ENCODE measurements around the gene DAB2. TPM values are rescaled to one million over a fixed set of nuclear protein-coding genes. Genes with fewer than 3 reads are reported as not detected.

Gene DAB2
- total RNA-seq, 1 experiment from 2014 or later, result 5.5 TPM

DNA sequence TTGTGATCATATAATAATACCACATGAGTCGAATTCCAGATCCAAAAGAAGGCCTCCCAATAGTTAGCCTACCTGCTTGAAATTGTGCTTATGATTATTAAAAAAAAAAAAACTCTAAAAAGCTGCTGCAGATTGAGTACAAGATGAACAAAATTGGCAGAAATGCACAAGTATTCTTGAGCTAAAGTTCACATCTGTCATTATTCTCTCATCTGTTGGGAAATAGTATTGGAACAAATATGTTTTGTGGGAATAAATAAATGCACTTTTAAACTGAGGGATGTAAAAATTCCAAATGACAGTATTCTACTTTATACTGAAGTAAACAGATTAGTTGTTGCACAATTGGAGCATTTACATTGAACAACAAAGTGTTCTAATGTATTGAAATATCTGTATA lies 15.7 kb downstream of the DAB2 start:
- POLR2A ChIA-PET, result no interaction called here
- Histone ChIP-seq H4K20me1 (ENCODE audit: insufficient read depth) (no peaks in the 10 kb centered on the region), H3K9me2 (ENCODE audit: insufficient read depth) (no peaks in the 10 kb centered on the region), H3K27me3 (ENCODE audit: insufficient read depth, low read length) (no peaks in the 10 kb centered on the region), H3K4me2 (ENCODE audit: low read length) (no peak overlapping the region), H3K4me1 (ENCODE audit: control insufficient read depth in 1 of 2, insufficient read depth in 2 of 2, low read length in 2 of 2) (peaks cover 8 to 10% of the 10 kb centered on the region in 2 experiments), H3K9me3 (ENCODE audit: control insufficient read depth in 1 of 2, insufficient read depth in 1 of 2, low read depth in 1 of 2, low read length in 2 of 2) (no peaks in the 10 kb centered on the region), H2AFZ (ENCODE audit: low read depth, low read length, poor library complexity, severe bottlenecking) (no peak overlapping the region), H3K4me3 (replicated peaks in 1 of 2; ENCODE audit: low read depth in 1 of 2, low read length in 2 of 2) (no peak overlapping the region), H3K79me2 (ENCODE audit: insufficient read depth, low read length) (no peaks in the 10 kb centered on the region), H3K9ac (ENCODE audit: low read length) (no peak overlapping the region), H3K36me3 (ENCODE audit: control insufficient read depth in 1 of 2, insufficient read depth in 2 of 2, low read length in 2 of 2) (no peaks in the 10 kb centered on the region), H3K27ac (ENCODE audit: low read depth, low read length) (no peak overlapping the region)
- CTCF ChIA-PET, result no interaction called here
- intact Hi-C loops (cut with micrococcal nuclease), result no loop called here
- RAD21 ChIA-PET (ENCODE audit: low non-redundant PET in 1 of 2, low total read pairs in 2 of 2, uncharacterized antibody in 2 of 2, unreplicated experiment in 2 of 2), result no interaction called here
- DNase-seq (ENCODE audit: low read depth, low spot score), result no peak
- no peak for ATAC-seq
- no peak for TF ChIP-seq FOSL1 (IDR thresholded peaks at IDR 0.05; ENCODE audit: low read depth)
- TF ChIP-seq, protein P1, sequence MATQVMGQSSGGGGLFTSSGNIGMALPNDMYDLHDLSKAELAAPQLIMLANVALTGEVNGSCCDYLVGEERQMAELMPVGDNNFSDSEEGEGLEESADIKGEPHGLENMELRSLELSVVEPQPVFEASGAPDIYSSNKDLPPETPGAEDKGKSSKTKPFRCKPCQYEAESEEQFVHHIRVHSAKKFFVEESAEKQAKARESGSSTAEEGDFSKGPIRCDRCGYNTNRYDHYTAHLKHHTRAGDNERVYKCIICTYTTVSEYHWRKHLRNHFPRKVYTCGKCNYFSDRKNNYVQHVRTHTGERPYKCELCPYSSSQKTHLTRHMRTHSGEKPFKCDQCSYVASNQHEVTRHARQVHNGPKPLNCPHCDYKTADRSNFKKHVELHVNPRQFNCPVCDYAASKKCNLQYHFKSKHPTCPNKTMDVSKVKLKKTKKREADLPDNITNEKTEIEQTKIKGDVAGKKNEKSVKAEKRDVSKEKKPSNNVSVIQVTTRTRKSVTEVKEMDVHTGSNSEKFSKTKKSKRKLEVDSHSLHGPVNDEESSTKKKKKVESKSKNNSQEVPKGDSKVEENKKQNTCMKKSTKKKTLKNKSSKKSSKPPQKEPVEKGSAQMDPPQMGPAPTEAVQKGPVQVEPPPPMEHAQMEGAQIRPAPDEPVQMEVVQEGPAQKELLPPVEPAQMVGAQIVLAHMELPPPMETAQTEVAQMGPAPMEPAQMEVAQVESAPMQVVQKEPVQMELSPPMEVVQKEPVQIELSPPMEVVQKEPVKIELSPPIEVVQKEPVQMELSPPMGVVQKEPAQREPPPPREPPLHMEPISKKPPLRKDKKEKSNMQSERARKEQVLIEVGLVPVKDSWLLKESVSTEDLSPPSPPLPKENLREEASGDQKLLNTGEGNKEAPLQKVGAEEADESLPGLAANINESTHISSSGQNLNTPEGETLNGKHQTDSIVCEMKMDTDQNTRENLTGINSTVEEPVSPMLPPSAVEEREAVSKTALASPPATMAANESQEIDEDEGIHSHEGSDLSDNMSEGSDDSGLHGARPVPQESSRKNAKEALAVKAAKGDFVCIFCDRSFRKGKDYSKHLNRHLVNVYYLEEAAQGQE (IDR thresholded peaks at IDR 0.05; ENCODE audit: low read depth), result no peak
- TF ChIP-seq, protein P2, sequence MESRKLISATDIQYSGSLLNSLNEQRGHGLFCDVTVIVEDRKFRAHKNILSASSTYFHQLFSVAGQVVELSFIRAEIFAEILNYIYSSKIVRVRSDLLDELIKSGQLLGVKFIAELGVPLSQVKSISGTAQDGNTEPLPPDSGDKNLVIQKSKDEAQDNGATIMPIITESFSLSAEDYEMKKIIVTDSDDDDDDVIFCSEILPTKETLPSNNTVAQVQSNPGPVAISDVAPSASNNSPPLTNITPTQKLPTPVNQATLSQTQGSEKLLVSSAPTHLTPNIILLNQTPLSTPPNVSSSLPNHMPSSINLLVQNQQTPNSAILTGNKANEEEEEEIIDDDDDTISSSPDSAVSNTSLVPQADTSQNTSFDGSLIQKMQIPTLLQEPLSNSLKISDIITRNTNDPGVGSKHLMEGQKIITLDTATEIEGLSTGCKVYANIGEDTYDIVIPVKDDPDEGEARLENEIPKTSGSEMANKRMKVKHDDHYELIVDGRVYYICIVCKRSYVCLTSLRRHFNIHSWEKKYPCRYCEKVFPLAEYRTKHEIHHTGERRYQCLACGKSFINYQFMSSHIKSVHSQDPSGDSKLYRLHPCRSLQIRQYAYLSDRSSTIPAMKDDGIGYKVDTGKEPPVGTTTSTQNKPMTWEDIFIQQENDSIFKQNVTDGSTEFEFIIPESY (IDR thresholded peaks at IDR 0.05; ENCODE audit: extremely low read depth, insufficient replicate concordance, low read length), result no peak
- no peak for TF ChIP-seq SIN3A (IDR thresholded peaks at IDR 0.05; ENCODE audit: low read depth)
- TF ChIP-seq TCF7L2 (IDR thresholded peaks at IDR 0.05; ENCODE audit: borderline replicate concordance, extremely low read depth, insufficient read depth, insufficient read length), result no peak
- TF ChIP-seq, protein P3, sequence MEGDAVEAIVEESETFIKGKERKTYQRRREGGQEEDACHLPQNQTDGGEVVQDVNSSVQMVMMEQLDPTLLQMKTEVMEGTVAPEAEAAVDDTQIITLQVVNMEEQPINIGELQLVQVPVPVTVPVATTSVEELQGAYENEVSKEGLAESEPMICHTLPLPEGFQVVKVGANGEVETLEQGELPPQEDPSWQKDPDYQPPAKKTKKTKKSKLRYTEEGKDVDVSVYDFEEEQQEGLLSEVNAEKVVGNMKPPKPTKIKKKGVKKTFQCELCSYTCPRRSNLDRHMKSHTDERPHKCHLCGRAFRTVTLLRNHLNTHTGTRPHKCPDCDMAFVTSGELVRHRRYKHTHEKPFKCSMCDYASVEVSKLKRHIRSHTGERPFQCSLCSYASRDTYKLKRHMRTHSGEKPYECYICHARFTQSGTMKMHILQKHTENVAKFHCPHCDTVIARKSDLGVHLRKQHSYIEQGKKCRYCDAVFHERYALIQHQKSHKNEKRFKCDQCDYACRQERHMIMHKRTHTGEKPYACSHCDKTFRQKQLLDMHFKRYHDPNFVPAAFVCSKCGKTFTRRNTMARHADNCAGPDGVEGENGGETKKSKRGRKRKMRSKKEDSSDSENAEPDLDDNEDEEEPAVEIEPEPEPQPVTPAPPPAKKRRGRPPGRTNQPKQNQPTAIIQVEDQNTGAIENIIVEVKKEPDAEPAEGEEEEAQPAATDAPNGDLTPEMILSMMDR (IDR thresholded peaks at IDR 0.05 in 2 of 3, conservative IDR thresholded peaks at IDR 0.05 in 1 of 3; ENCODE audit: borderline replicate concordance in 1 of 3, insufficient read depth in 1 of 3, low read depth in 2 of 3, low read length in 2 of 3), result no peak
- TF ChIP-seq, protein P4, sequence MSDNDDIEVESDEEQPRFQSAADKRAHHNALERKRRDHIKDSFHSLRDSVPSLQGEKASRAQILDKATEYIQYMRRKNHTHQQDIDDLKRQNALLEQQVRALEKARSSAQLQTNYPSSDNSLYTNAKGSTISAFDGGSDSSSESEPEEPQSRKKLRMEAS (IDR thresholded peaks at IDR 0.05), result no peak
- no peak for TF ChIP-seq JUND (IDR thresholded peaks at IDR 0.05)
- BruUV-seq (replicated peaks), result no TSS peak

Measured in HCT116 (cell line).